HG02798 (cell line): Measurements from ENCODE around the gene FSHR.

ENCODE experiments used
- ATAC-seq: cut with Tn5 transposase; IDR thresholded peaks from one replicate; pipeline ENCODE4 v1.9.1; 2021; ENCODE audit warnings: mild to moderate bottlenecking; ENCODE audit not compliant: unreplicated experiment, poor library complexity

The FSHR gene

GRCh38 chr2:48929571-48930301 lies 224.6 kb downstream of the FSHR start:
- no peak for ATAC-seq

- ATAC-seq: no peak
Measured at GRCh38 chr2:48927355-48927754, 227.0 kb downstream of the FSHR start.

DNA sequence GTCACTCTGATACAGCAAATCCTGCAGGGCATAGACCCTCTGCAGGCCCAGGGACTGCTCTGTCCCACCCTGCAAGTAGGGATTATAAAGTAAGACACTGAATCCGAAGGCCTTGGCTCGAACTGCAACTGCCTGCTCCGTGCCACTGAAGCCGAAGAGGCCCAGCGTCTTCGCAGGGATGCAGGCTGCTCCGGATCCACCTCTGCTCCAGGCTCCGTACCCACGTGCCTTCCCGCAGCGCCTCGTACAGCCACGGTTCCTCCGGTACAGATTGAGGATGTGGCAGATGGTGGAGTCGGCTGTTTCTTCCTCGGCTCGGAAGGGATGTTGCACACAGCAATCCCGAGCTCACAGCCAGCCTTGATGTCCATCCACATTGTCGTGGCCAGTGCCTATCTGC lies 238.4 kb downstream of the FSHR start:
- ATAC-seq: no peak

GRCh38 chr2:48915227-48915626 lies 239.1 kb downstream of the FSHR start:
- ATAC-seq: no peak

DNA sequence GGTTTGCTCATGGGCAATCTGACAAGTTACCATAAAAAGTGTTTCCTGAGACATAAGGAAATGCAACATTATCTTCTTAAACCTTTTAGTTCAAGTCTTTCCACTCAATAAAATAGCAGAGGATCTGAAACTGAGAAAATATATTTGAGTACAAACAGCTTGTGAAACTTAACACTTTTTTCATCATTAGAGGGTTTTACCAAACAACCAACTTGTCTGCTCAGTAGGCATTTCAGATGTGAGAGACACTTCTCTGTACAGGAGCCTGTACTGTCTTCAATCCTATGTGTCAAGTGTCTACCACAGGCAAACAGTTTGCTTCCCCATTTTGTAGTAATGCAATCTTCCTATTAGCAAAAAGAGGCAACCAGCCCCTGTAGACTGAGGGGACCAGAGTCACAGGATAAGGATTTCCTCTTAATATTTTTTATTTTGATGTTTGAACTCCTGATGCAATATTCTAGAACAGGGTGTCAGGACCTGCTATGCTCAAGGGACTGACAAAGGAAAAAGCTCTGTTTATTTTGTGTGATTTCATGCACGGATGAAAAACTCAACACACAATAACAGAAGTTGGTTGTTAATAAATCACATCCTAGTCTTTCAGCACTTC lies 239.7 kb downstream of the FSHR start:
- peak; percentile 84 for ATAC-seq
